K562 (cell line): ENCODE measurements around the gene PELI3. TPM values are rescaled to one million over a fixed set of nuclear protein-coding genes. Genes with fewer than 3 reads are reported as not detected.
A peak's percentile ranks its signal among the peaks of the same experiment; 100 is the strongest.

ENCODE experiments used
- ATAC-seq: fragments of 200-7000 bp; cut with Tn5 transposase; 3 replicates; pipeline ENCODE4 v1.9.1; 2020; ENCODE audit warnings: moderate library complexity
- BruUV-seq: library from RNA; stranded (reverse); fragments of 400-500 nt; replicated peaks from 2 replicates; lab custom pipeline; 2021; lab: Mats Ljungman, UMichigan
- CTCF ChIA-PET: fragments of 300-600 bp; formaldehyde crosslinking; extraction: SDS; loops from one replicate; lab custom pipeline; 2021; ENCODE audit warnings: low intra/inter-chr PET ratio; lab: Yijun Ruan, JAX
- POLR2A ChIA-PET: fragments of 300-600, 350-650 bp; sonication (Branson Sonifier 250); formaldehyde crosslinking; extraction: SDS; loops from one replicate; lab custom pipeline; 2021; ENCODE audit warnings: antibody characterized with exemption, inconsistent platforms; lab: Yijun Ruan, JAX
- DNase-seq, 4 experiments: peaks; one replicate each; pipeline versions ENCODE4 v3.0.0 to v3.0.0-alpha.2; 2011 to 2018; ENCODE audit warnings: low spot score in 3 of 4, mixed read lengths in 3 of 4; ENCODE audit errors: extremely low read depth in 1 of 4
- FAIRE-seq: peaks from 2 replicates; lab custom pipeline; 2011; peaks lifted over from hg19 to GRCh38; lab: Jason Lieb, UNC
- H2AFZ ChIP-seq: 2 replicates; pipeline ENCODE4 v1.6.0; 2011; ENCODE audit warnings: low read depth, low read length, control low read depth, inconsistent platforms
- H3K27ac ChIP-seq: fragments of 200-600 bp; 3 replicates; pipeline ENCODE4 v1.8.0; 2011; ENCODE audit warnings: low read depth, mild to moderate bottlenecking, control low read depth, inconsistent platforms, low read length, moderate library complexity, mixed read lengths; ENCODE audit errors: extremely low read depth
- H3K27me3 ChIP-seq, 2 experiments: fragments of 300-600 bp in 1 of 2; 2 replicates in 1 of 2; 3 replicates in 1 of 2; pipeline versions ENCODE4 v1.6.0 to v1.8.0; 2011; ENCODE audit warnings: inconsistent platforms in 2 of 2, low read length in 2 of 2, mild to moderate bottlenecking in 1 of 2, mixed read lengths in 1 of 2, moderate library complexity in 1 of 2; ENCODE audit not compliant: control insufficient read depth in 2 of 2, insufficient read depth in 2 of 2
- H3K36me3 ChIP-seq: fragments of 300-600 bp; 3 replicates; pipeline ENCODE4 v1.8.0; 2011; ENCODE audit warnings: mild to moderate bottlenecking, low read length, inconsistent platforms; ENCODE audit not compliant: control insufficient read depth, insufficient read depth
- H3K4me1 ChIP-seq, 2 experiments: fragments of 200-600 bp in 1 of 2; replicated peaks in 1 of 2; 2 replicates in 1 of 2; 3 replicates in 1 of 2; pipeline versions ENCODE4 v1.5.1 to v1.8.0; 2011; ENCODE audit warnings: inconsistent platforms in 2 of 2, low read length in 2 of 2, mild to moderate bottlenecking in 1 of 2, mixed read lengths in 1 of 2, moderate library complexity in 1 of 2; ENCODE audit not compliant: control insufficient read depth in 2 of 2, insufficient read depth in 2 of 2
- H3K4me2 ChIP-seq: 2 replicates; pipeline ENCODE4 v1.6.1; 2011; ENCODE audit warnings: low read length, control low read depth, inconsistent platforms, mixed read lengths; ENCODE audit not compliant: insufficient read depth
- H3K4me3 ChIP-seq: fragments of 200-600 bp; sonication (generic), shearing (Covaris generic); 2 replicates; pipeline ENCODE4 v1.5.1; 2016; ENCODE audit warnings: control low read depth, inconsistent platforms
- H3K79me2 ChIP-seq: fragments of 200-600 bp; 3 replicates; pipeline ENCODE4 v1.8.0; 2011; ENCODE audit warnings: low read length, inconsistent platforms; ENCODE audit not compliant: control insufficient read depth, insufficient read depth
- H3K9ac ChIP-seq, 2 experiments: 2 replicates each; pipeline versions ENCODE4 v1.6.0 to v1.6.1; 2011; ENCODE audit warnings: low read depth in 2 of 2, low read length in 2 of 2, control low read depth in 1 of 2, inconsistent platforms in 1 of 2, mild to moderate bottlenecking in 1 of 2, mixed read lengths in 1 of 2; ENCODE audit not compliant: insufficient read depth in 1 of 2
- H3K9me1 ChIP-seq: one replicate; pipeline ENCODE4 v1.6.0; 2011; ENCODE audit warnings: inconsistent platforms, mild to moderate bottlenecking, low read length, moderate library complexity; ENCODE audit not compliant: control insufficient read depth, insufficient read depth
- H3K9me3 ChIP-seq: replicated peaks from 2 replicates; pipeline ENCODE4 v1.5.1; 2011; ENCODE audit warnings: low read depth, low read length, inconsistent platforms; ENCODE audit not compliant: control insufficient read depth, insufficient read depth
- H4K20me1 ChIP-seq: replicated peaks from 2 replicates; pipeline ENCODE4 v1.6.1; 2011; ENCODE audit warnings: low read length, inconsistent platforms, mixed read lengths; ENCODE audit not compliant: control insufficient read depth, insufficient read depth
- ARHGAP35 ChIP-seq: fragments of 450-650 bp; IDR thresholded peaks from 2 replicates; pipeline ENCODE4 v1.6.1; 2018; ENCODE audit not compliant: partially characterized antibody
- ARID2 ChIP-seq: fragments of 450-650 bp; IDR thresholded peaks from 2 replicates; pipeline ENCODE4 v1.6.1; 2017; ENCODE audit warnings: antibody characterized with exemption, mild to moderate bottlenecking
- BDP1 ChIP-seq: IDR thresholded peaks from 3 replicates; pipeline ENCODE4 v1.6.1; 2011; ENCODE audit not compliant: insufficient read length, insufficient read depth
- CTCF ChIP-seq, 3 experiments: IDR thresholded peaks in 2 of 3; conservative IDR thresholded peaks in 1 of 3; 2 replicates each; pipeline ENCODE4 v1.5.1; 2011 to 2012; ENCODE audit warnings: low read length in 3 of 3, mild to moderate bottlenecking in 3 of 3, control low read depth in 2 of 3, improper control_type of control experiment in 1 of 3, inconsistent platforms in 1 of 3, low read depth in 1 of 3, mixed read lengths in 1 of 3, moderate library complexity in 1 of 3; ENCODE audit not compliant: insufficient read depth in 2 of 3
- CTCFL ChIP-seq: IDR thresholded peaks from 2 replicates; pipeline ENCODE4 v1.6.1; 2011; ENCODE audit warnings: borderline replicate concordance, low read depth, mild to moderate bottlenecking, moderate library complexity, low read length; ENCODE audit not compliant: insufficient read depth, poor library complexity, severe bottlenecking
- PRMT5 ChIP-seq: sonication (generic); formaldehyde crosslinking; IDR thresholded peaks from 2 replicates; pipeline ENCODE4 v1.5.0; 2020; ENCODE audit warnings: missing genetic modification reagents
- ZNF41 ChIP-seq: fragments of 250-450 bp; sonication (Bioruptor Pico); conservative IDR thresholded peaks from 2 replicates; pipeline ENCODE4 v1.4.0; 2020; ENCODE audit warnings: mild to moderate bottlenecking
- ZNF445 ChIP-seq: fragments of 250-450 bp; sonication (Bioruptor Pico); IDR thresholded peaks from 2 replicates; pipeline ENCODE4 v1.4.0; 2020; ENCODE audit warnings: low read depth, mild to moderate bottlenecking, moderate library complexity
- WGBS: fragments of 100-300 bp; shearing (Covaris generic); methylation state at CpG from one replicate; pipeline ENCODE4 v1.1.6; 2016; ENCODE audit warnings: low coverage, mixed read lengths; ENCODE audit not compliant: insufficient coverage; ENCODE audit errors: missing lambda C conversion rate; 5-methylcytosine and 5-hydroxymethylcytosine counted together
- in situ Hi-C: fragments of 300-500 bp; cut with MboI; formaldehyde crosslinking; loops from 4 replicates; pipeline ENCODE4 v1.15.0; 2018; ENCODE audit warnings: inconsistent platforms, mixed read lengths
- intact Hi-C: fragments of 100-400 bp; cut with micrococcal nuclease; formaldehyde crosslinking; loops from 2 replicates; pipeline ENCODE4 v1.14.2; 2022
- polyA plus RNA-seq, 8 experiments: library from polyadenylated mRNA; depleted of rRNA in 4 of 8; stranded (reverse) in 5 of 8; unstranded in 3 of 8; fragments of >200 nt; fragmentation: Nextera tagmentation in 2 of 8; fragmentation: Illumina TruSeq in 1 of 8; extraction: Ambion mirVana in 2 of 8; extraction: Trizol in 1 of 8; gene quantifications; 2 replicates each; pipeline versions ENCODE4 v1.2.1 to v1.2.3, GENCODE V29; 2011 to 2014; ENCODE audit warnings: inconsistent platforms in 1 of 8, missing spikeins in 1 of 8
- total RNA-seq, 7 experiments: library from RNA; depleted of rRNA in 6 of 7; stranded (reverse); fragments of >200 nt in 6 of 7; fragmentation: Illumina TruSeq in 2 of 7; extraction: Trizol in 2 of 7; gene quantifications; 2 replicates each; pipeline versions ENCODE4 v1.2.1 to v1.2.3, GENCODE V29; 2011 to 2021; ENCODE audit warnings: low replicate concordance in 1 of 7

The PELI3 gene
- total and polyA plus RNA-seq, 9 of the 15 experiments (the other 6 are each of a cell fraction or from before 2014, with no cell fraction given), result 0.17 to 4.2 (median 1.9) TPM

GRCh38 chr11:66495401-66495854 lies 28.7 kb downstream of the PELI3 start:
- FAIRE-seq, result no peak
- no peaks in the 10 kb centered on the region for H3K9me3 ChIP-seq
- 0 out of 4 replicates have a peak overlapping the region, but pooled peaks of 1 of the 2 experiments have one; percentile 20 for H3K9ac ChIP-seq
- H3K27ac ChIP-seq, result no peak overlapping the region
- WGBS, result 92% methylated on average over 15 of the region's 17 CpGs
- H3K27me3 ChIP-seq, result no peaks in the 10 kb centered on the region
- no peaks in the 10 kb centered on the region for H3K79me2 ChIP-seq
- peaks cover 0 to 30% of the 10 kb centered on the region in 2 experiments; a peak in 3 of 5 replicates for H3K4me1 ChIP-seq
- peaks cover 48% of the 10 kb centered on the region; the same call in 2 of the 3 replicates for H3K36me3 ChIP-seq
- peak; percentile 76 for ATAC-seq
- H4K20me1 ChIP-seq, result 0 out of 2 replicates have a peak, but pooled peaks cover 2% of the 10 kb centered on the region
- peak; percentile 60 for TF ChIP-seq CTCFL
- TF ChIP-seq PRMT5 (CRISPR knock-in tag), result no peak
- no peak for TF ChIP-seq ZNF41 (CRISPR knock-in tag)
- no peak for TF ChIP-seq ARID2
- TF ChIP-seq CTCF (IDR thresholded peaks at IDR 0.05 in 2 of 3, conservative IDR thresholded peaks at IDR 0.05 in 1 of 3; ENCODE audit: insufficient read depth in 2 of 3, low read depth in 1 of 3, low read length in 3 of 3), result peak; percentile 47 to 59 (median 47); a peak in 5 of 6 replicates
- TF ChIP-seq ZNF445 (CRISPR knock-in tag), result no peak
- no peak for TF ChIP-seq BDP1
- TF ChIP-seq ARHGAP35, result no peak
- H3K4me3 ChIP-seq, result no peak overlapping the region
- intact Hi-C loops, result no loop called here
- ChIA-PET POLR2A (interaction anchor here (0.7 kb wide), 1 partner anchor 106 kb away, joined by 3 read pairs; no protein-coding TSS in a partner anchor), CTCF (no interaction called here)
- no peaks in the 10 kb centered on the region for H3K9me1 ChIP-seq
- H3K4me2 ChIP-seq, result no peak overlapping the region
- in situ Hi-C loops, result no loop called here
- no peak overlapping the region for H2AFZ ChIP-seq
- no TSS peak for BruUV-seq
- DNase-seq, result no peak
